HUES6 (cell line): ENCODE data around the gene TMEM266.

ENCODE experiments used
- H3K27ac ChIP-seq: 2 replicates; pipeline ENCODE4 v1.7.0; 2013; ENCODE audit warnings: low read depth, mild to moderate bottlenecking, low read length, inconsistent platforms
- H3K27me3 ChIP-seq: 2 replicates; pipeline ENCODE4 v1.6.1; 2013; ENCODE audit warnings: low read length; ENCODE audit not compliant: control insufficient read depth, insufficient read depth
- H3K36me3 ChIP-seq: 2 replicates; pipeline ENCODE4 v1.6.1; 2013; ENCODE audit warnings: low read length; ENCODE audit not compliant: control insufficient read depth, insufficient read depth
- H3K4me1 ChIP-seq: 2 replicates; pipeline ENCODE4 v1.6.1; 2013; ENCODE audit warnings: low read length; ENCODE audit not compliant: control insufficient read depth, insufficient read depth
- H3K4me3 ChIP-seq: 2 replicates; pipeline ENCODE4 v1.5.1; 2013; ENCODE audit warnings: low read depth, low read length
- H3K9ac ChIP-seq: one replicate; pipeline ENCODE4 v1.6.1; 2013; ENCODE audit warnings: mild to moderate bottlenecking, low read length
- H3K9me3 ChIP-seq: 2 replicates; pipeline ENCODE4 v1.6.1; 2013; ENCODE audit warnings: low read depth, low read length; ENCODE audit not compliant: control insufficient read depth, insufficient read depth

The TMEM266 gene

GRCh38 chr15:76070921-76071635 is 11.3 kb downstream of the TMEM266 start:
- H3K4me1 ChIP-seq, result no peaks in the 10 kb centered on the region
- H3K9ac ChIP-seq, result no peak overlapping the region
- H3K9me3 ChIP-seq, result no peaks in the 10 kb centered on the region
- no peaks in the 10 kb centered on the region for H3K36me3 ChIP-seq
- H3K27ac ChIP-seq, result no peak overlapping the region
- no peak overlapping the region for H3K4me3 ChIP-seq
- no peaks in the 10 kb centered on the region for H3K27me3 ChIP-seq

GRCh38 chr15:76071806-76072205 is 12.0 kb downstream of the TMEM266 start:
- Histone ChIP-seq H3K4me3 (no peak overlapping the region), H3K9ac (no peak overlapping the region), H3K9me3 (no peaks in the 10 kb centered on the region), H3K36me3 (no peaks in the 10 kb centered on the region), H3K27ac (no peak overlapping the region), H3K4me1 (no peaks in the 10 kb centered on the region), H3K27me3 (no peaks in the 10 kb centered on the region)

DNA sequence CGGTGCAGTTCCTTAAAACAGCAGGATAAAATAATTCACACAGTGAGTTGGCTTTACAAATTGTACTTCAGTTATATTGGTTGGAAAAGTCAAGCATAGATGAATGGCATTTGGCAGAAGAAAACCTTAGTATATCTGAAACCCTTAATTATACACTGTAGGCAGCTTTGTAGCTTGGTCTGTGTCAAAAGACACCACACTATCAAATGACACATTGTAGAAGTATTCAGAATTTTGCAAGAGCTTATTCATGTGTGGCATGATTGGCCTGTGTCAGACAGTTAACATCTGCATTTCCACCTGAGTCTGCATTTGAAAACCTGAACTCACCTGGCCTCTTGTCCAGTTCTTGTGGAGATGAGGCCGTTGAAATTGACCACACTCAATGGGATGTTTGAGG is 13.8 kb downstream of the TMEM266 start:
- no peaks in the 10 kb centered on the region for H3K36me3 ChIP-seq
- H3K4me1 ChIP-seq, result no peaks in the 10 kb centered on the region
- no peaks in the 10 kb centered on the region for H3K9me3 ChIP-seq
- H3K9ac ChIP-seq, result no peak overlapping the region
- H3K4me3 ChIP-seq, result no peak overlapping the region
- H3K27ac ChIP-seq, result no peak overlapping the region
- H3K27me3 ChIP-seq, result no peaks in the 10 kb centered on the region

- no peak overlapping the region for H3K27ac ChIP-seq
- no peak overlapping the region for H3K9ac ChIP-seq
- no peak overlapping the region for H3K4me3 ChIP-seq
- H3K9me3 ChIP-seq, result no peaks in the 10 kb centered on the region
- no peaks in the 10 kb centered on the region for H3K4me1 ChIP-seq
- no peaks in the 10 kb centered on the region for H3K36me3 ChIP-seq
- no peaks in the 10 kb centered on the region for H3K27me3 ChIP-seq
Observed at GRCh38 chr15:76075046-76075445, 15.3 kb downstream of the TMEM266 start.

DNA sequence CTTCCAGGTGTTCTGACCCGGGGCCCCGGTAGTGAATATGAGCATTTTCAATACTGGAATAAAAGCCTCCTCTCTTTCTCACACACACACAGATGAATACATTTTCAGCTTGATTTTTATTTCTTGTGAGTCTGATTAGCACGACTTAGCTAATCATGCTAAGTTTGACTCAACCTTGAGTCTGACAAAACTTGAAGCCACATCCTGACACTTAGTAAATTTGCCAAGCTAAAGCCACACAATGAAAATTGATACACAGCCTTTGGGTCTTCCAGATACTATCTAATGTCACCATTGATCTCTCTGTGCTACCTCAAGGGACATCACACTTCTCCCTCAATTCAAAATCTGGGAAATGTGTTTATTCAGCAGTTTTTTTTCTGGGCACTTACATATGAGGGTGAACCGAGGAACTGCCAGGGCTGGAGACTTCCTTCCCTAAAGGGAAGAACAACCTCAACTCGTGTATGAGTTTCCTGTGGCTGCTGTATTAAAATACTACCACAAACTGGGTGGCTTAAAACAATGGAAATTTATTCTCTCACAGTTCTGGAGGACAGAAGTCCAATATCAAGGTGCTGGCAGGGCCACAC is 18.6 kb downstream of the TMEM266 start:
- Histone ChIP-seq H3K27ac (no peak overlapping the region), H3K9ac (no peak overlapping the region), H3K4me1 (no peaks in the 10 kb centered on the region), H3K27me3 (no peaks in the 10 kb centered on the region), H3K9me3 (no peaks in the 10 kb centered on the region), H3K36me3 (no peaks in the 10 kb centered on the region), H3K4me3 (no peak overlapping the region)

DNA sequence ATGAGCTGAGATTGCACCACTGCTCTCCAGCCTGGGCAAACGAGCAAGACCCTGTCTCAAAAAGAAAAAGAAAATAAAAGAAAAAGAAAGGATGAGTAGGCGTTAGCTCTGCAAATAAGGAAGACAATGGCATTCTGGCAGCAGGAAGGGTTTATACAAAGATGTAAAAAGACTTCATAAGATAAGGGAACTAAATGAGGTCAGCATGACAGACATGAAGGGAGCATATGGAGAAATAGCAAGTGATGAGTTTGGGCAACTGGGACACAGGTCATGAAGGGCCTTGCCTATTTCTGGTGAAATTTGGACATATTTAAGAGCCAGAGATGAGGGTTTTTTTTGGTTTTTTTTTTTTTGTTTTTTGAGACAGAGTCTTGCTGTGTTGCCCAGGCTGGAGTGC is 24.5 kb downstream of the TMEM266 start:
- no peaks in the 10 kb centered on the region for H3K27me3 ChIP-seq
- no peaks in the 10 kb centered on the region for H3K9me3 ChIP-seq
- H3K36me3 ChIP-seq, result no peaks in the 10 kb centered on the region
- no peak overlapping the region for H3K27ac ChIP-seq
- no peak overlapping the region for H3K4me3 ChIP-seq
- H3K9ac ChIP-seq, result no peak overlapping the region
- no peaks in the 10 kb centered on the region for H3K4me1 ChIP-seq

- no peaks in the 10 kb centered on the region for H3K9me3 ChIP-seq
- H3K9ac ChIP-seq, result no peak overlapping the region
- peaks cover 8% of the 10 kb centered on the region; the same call in 1 of the 2 replicates for H3K4me1 ChIP-seq
- no peak overlapping the region for H3K4me3 ChIP-seq
- no peaks in the 10 kb centered on the region for H3K27me3 ChIP-seq
- no peaks in the 10 kb centered on the region for H3K36me3 ChIP-seq
- no peak overlapping the region for H3K27ac ChIP-seq
Observed at GRCh38 chr15:76098685-76099084, 38.9 kb downstream of the TMEM266 start.

DNA sequence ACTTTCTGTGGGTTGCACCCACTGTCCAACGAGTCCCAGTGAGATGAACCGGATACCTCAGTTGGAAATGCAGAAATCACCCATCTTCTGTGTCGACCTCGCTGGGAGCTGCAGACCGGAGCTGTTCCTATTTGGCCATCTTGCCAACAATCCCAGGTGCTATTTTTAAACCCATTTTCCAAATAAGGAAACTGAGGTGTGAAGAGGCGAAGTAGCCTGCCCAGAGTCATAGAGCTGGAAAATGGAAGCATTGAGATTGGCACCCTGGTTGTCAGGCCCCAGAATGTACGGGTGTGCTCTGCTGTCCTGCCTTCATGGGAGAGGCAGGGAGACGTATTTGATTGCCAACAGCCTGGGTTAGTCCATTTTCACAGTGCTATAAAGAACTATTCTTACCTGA is 39.6 kb downstream of the TMEM266 start:
- Histone ChIP-seq H3K27me3 (no peaks in the 10 kb centered on the region), H3K9ac (no peak overlapping the region), H3K4me3 (no peak overlapping the region), H3K27ac (no peak overlapping the region), H3K4me1 (peaks cover 8% of the 10 kb centered on the region; the same call in 1 of the 2 replicates), H3K9me3 (no peaks in the 10 kb centered on the region), H3K36me3 (no peaks in the 10 kb centered on the region)

- H3K36me3 ChIP-seq, result no peaks in the 10 kb centered on the region
- H3K27ac ChIP-seq, result no peak overlapping the region
- H3K9me3 ChIP-seq, result no peaks in the 10 kb centered on the region
- H3K27me3 ChIP-seq, result no peaks in the 10 kb centered on the region
- H3K9ac ChIP-seq, result no peak overlapping the region
- H3K4me1 ChIP-seq, result peaks cover 8% of the 10 kb centered on the region; the same call in 1 of the 2 replicates
- no peak overlapping the region for H3K4me3 ChIP-seq
Observed at GRCh38 chr15:76100361-76100760, 40.6 kb downstream of the TMEM266 start.

DNA sequence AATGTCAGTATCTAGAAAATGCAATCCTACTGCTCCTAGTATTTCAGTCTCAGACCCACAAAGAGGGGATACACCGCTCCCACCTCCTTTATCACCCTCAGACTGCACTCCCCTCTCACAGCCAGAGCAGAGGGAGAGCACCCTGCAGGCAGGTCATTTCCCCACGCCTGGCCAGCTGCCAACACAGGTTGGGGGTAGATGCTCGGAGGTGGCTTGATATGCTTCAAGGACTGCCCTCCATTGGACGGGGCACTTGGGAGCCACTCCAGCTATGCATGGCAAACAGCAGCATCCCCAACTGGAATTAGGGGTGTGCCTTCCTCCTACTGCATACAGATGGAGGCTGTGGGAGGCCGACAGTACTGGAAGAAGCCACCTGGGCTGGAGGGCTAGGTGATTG is 41.9 kb downstream of the TMEM266 start:
- Histone ChIP-seq H3K36me3 (no peaks in the 10 kb centered on the region), H3K27me3 (no peaks in the 10 kb centered on the region), H3K9me3 (no peaks in the 10 kb centered on the region), H3K4me3 (no peak overlapping the region), H3K27ac (no peak overlapping the region), H3K4me1 (peaks cover 8% of the 10 kb centered on the region; the same call in 1 of the 2 replicates), H3K9ac (no peak overlapping the region)

DNA sequence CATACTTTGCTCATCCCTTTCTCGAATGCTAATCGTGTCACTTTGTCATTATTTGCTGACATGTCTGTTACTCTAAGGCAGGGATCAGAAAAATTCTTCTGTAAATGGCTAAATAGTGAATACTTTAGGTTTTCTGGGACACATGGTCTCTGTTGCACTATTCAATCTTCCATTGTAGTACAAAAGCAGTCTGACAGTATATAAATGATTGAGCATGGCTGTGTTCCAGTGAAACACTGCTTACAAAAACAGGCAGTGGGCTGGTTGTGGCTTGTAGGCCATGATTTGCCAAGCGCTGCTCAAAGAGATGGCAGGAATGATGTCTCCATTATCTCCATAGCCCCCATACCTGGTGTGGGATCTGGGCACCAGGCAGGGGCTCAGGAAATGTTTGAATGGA is 45.6 kb downstream of the TMEM266 start:
- Histone ChIP-seq H3K27me3 (no peaks in the 10 kb centered on the region), H3K4me1 (0 out of 2 replicates have a peak, but pooled peaks cover 12% of the 10 kb centered on the region), H3K9me3 (no peaks in the 10 kb centered on the region), H3K9ac (no peak overlapping the region), H3K4me3 (no peak overlapping the region), H3K27ac (no peak overlapping the region), H3K36me3 (no peaks in the 10 kb centered on the region)
